Activated CD4-positive, alpha-beta T cell treated with anti-CD3 and anti-CD28 coated beads, Interleukin-2, amount 50 U/mL, for 4 hours (primary cell): ENCODE data around the gene FNDC3B.

Experiments used
- DNase-seq, 2 experiments: peaks; one replicate each; pipeline ENCODE4 v3.0.0-alpha.2; 2020

The FNDC3B gene

GRCh38 chr3:172139528-172140276 lies 100.3 kb downstream of the FNDC3B start:
- DNase-seq, result no peak

GRCh38 chr3:172140499-172141391 lies 101.4 kb downstream of the FNDC3B start:
- no peak for DNase-seq

DNA sequence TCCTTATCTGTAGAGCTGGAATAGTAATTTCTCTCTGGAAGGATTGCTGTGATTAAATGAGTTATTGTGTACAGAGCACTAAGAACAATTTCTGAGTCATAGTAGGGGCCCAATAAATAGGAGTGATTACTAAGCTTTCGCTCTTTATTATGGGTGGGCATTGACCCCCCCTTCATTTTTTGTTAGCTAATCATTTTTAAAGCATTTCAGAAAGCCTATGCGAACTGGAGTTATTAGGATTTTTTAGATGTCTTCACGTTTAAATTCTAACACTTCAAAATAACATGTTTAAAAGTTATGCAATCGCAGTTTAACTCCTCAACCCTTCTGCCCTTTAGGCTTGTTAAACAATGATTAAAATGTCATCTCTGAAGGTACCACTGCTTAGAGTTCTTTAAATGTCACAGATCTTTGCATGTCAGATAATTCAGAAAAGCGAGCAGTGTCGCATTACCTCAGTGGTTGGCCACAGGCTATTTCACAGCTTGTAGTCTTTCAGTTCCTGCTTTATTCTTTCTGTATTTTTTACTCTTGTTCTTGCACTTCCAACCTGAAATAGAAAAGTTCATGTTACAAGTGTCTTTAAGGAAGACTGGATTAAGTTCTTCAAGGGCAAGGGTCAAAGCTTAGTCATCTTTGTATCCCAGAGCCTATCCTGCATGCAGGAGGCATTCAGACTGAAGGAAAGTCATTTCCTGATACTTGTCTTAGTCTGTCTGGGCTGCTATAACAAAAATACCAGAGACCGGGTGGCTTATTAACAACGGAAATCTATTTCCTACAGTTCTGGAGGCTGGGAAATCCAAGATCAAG lies 102.9 kb downstream of the FNDC3B start:
- no peak for DNase-seq

GRCh38 chr3:172142864-172143451 lies 103.6 kb downstream of the FNDC3B start:
- no peak for DNase-seq

- no peak for DNase-seq
These were observed 104.5 kb downstream of the FNDC3B start for GRCh38 chr3:172143739-172144497.

- no peak for DNase-seq
These were observed 105.2 kb downstream of the FNDC3B start for GRCh38 chr3:172144601-172145000.

GRCh38 chr3:172145031-172145686 lies 105.8 kb downstream of the FNDC3B start:
- DNase-seq, result no peak

GRCh38 chr3:172146349-172146748 lies 107.0 kb downstream of the FNDC3B start:
- no peak for DNase-seq

- DNase-seq, result no peak
These were observed 107.9 kb downstream of the FNDC3B start for GRCh38 chr3:172147113-172147818.

- DNase-seq, result no peak
These were observed 108.9 kb downstream of the FNDC3B start for GRCh38 chr3:172148241-172148640.

DNA sequence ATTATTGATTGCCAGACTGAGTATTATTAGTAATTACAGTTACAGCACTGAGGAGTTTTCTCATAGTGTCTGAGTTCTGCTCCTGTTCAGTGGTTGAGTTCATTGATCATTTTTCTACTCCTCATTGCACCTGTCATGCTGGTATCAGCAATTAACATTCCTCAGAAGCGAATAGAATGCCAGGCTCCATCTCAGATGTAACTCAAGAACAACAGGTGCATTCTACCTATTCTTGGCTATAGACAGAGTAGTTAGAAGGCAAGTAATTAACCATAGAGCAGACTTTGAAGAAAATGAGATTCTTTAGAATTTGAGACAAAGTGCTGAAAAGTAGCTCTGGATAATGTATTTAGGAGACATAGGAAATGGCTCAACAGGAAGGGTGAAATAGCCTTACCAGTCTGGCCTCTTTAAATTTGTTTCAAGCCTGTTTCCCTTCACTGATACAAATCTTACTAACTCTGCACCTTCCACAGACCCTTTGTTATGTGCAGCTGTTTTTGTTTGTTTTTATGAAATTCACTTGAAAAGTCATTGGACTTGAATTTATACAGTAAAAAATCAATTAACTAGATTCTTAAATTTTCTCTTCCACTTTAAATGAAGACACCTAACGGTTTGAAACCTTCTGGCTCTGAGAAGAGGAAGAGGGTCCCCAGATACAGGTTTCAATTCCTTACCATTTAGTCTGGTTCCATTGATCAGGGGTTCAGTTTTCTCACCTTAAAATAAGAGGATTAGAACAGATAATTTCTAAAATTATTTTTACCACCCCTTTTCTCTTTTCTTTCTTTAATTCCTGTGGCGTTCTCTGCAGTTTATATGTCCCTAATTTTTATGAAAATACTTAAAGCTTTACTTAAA lies 109.6 kb downstream of the FNDC3B start:
- DNase-seq, result no peak

- DNase-seq, result no peak
These were observed 110.9 kb downstream of the FNDC3B start for GRCh38 chr3:172150268-172150667.

DNA sequence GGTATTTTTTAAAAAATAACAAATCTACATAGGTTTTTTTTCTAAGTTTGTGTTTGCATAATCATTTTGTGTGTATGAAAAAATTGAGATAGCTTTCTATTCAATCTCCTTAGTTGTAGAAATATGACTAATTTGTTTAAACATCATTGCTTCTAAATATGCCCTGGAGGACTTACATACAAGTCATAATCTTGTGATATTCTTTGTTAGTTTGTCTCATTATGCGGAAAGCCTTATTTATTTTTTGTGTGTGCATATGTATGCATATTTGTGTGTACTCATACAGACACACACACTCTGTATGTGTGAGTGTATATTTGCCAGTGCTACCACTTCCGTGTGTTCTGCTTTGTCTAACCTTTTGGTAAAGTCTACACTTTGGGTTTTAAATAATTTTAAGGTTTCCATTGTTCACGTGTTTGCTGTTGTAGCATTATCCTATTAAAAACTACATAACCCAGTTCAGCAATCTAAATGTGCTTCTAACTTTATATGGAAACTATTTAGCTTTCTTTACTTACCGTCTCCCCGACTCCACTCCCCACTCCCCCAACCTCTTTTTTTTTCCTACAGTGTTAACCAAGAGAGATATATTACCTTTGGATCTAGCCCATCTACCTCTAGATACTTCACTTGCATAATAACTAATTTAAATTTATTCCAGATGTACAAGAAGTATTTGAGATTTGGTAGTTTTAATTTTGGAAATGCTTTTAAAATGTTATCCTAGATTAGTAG lies 111.7 kb downstream of the FNDC3B start:
- no peak for DNase-seq

DNA sequence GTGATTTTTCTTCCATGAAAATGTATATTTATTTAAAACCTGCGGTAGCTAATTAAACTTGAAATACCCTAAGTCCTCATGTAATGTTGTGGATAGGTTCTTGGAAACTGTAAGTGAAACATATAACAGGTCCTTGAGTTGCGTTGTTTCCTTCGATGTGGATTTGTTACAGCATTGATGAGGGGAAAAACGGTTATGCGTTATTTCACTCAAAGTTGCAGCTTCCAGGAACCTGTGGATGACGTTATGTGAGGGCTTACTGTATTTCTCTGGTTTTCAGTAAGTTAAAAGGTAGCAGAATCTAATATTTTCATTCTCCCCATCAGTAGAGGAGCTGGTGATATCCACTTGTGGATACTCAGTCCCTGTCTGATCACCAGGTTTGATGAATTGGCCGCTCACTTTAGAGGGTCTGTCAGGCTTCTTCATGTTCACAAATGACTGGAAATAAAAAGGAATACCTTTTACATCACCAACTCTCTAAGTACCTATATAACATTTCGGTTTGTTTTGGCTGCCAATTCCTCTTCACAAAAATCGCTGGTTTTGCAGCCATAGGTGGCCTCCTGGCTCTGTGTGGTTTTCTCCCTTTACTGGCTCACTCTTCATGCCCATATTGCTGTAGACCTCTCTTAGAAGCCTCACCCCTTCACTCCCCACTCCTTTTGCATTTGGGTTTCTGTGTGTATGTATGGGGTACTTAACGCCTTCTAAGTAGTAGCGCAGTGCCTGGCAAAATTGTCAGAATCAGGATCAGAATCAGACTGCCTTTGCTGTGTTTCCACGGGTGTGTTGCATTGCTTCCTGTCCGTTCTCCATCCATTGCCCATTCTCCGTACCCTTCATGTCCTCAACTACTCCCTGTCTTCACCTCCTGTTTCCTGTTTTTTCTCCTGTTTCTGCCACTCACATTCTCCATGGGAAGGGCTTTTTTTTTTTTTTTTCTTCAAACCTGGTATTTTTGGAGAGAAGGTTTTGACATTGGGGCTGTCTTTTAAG lies 112.6 kb downstream of the FNDC3B start:
- DNase-seq, result no peak

DNA sequence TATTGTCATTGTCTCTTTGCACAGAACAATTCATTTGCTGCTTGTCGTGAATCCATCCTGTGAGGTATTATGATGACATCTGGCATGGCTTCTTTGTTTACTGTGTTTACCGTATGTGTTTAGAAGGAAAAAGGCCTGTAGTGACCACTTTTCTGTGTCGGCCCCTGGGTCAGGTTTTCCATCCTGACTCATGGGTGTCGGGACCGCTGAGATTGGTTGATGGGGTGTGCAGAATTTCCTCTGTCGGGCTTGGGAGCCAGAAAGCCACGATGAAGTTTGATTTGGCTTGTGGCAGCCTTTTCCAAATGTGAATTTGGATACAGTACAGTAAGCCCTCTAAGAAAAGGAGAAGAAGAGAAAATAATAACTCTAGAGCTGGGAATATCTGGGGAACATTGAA lies 113.5 kb downstream of the FNDC3B start:
- no peak for DNase-seq

DNA sequence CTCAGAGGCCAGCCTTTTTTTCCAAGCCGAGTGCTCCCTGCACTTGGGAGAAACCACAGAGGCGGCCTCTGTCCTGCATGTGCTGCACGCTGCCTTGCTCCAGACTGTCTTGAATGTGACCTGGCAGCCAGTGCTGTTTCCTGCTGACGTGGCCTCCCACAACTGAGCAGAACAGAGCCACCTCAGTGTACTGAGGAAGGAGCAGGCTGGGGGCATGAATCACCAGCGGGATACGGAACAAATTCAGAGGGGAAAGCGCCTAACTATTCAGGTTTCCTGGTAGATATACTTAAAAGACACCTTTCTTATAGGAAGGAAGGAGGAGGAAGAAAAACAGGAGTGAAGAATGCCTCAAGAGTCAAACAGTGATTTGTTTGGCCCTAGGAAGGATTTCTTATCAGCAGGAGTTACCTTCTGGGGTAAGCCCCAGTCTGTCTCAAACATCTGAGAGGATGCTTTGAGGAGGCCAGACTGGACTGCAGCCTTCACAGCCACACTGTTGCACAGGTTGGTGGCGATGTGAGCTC lies 114.0 kb downstream of the FNDC3B start:
- DNase-seq, result peak; percentile 35 to 37
